Transverse colon (tissue), 4 donors: ENCODE measurements around the gene SLC16A1. TPM values are rescaled to one million over a fixed set of nuclear protein-coding genes. Genes with fewer than 3 reads are reported as not detected.

Source experiments
- DNase-seq: peaks from one replicate; pipeline ENCODE4 v3.0.0-alpha.2; 2019
- H3K27ac ChIP-seq, 4 donors: fragments of 200-600 bp; sonication (generic); 2 replicates each; pipeline ENCODE4 v1.5.1; 2016 to 2018; ENCODE audit warnings: inconsistent platforms in 4 of 4
- H3K27me3 ChIP-seq: fragments of 200-600 bp; sonication (generic); 2 replicates; pipeline ENCODE4 v1.5.1; 2017; ENCODE audit warnings: inconsistent platforms
- H3K36me3 ChIP-seq, 4 donors: fragments of 200-600 bp; sonication (generic); 2 replicates each; pipeline ENCODE4 v1.5.1; 2017 to 2019; ENCODE audit warnings: inconsistent platforms in 4 of 4
- H3K4me1 ChIP-seq, 4 donors: fragments of 200-600 bp; sonication (generic); 2 replicates each; pipeline ENCODE4 v1.5.1; 2017 to 2020; ENCODE audit warnings: inconsistent platforms in 4 of 4
- H3K4me3 ChIP-seq, 4 donors: fragments of 200-600 bp; sonication (generic); 1 replicate in 1 of 4; 2 replicates in 3 of 4; pipeline versions ENCODE4 v1.5.1 to v1.6.1; 2017 to 2019; ENCODE audit warnings: inconsistent platforms in 4 of 4
- H3K9me3 ChIP-seq, 2 donors: fragments of 200-600 bp; sonication (generic); 2 replicates each; pipeline ENCODE4 v1.5.1; 2017 to 2019; ENCODE audit warnings: inconsistent platforms in 2 of 2
- EP300 ChIP-seq: sonication (generic); formaldehyde crosslinking; IDR thresholded peaks from one replicate; pipeline ENCODE4 v1.6.1; 2017; ENCODE audit warnings: antibody characterized with exemption, low read depth
- POLR2A ChIP-seq: fragments of 450-650 bp; IDR thresholded peaks from one replicate; pipeline ENCODE4 v1.6.1; 2016; ENCODE audit warnings: antibody characterized with exemption, mild to moderate bottlenecking, moderate library complexity
- POLR2AphosphoS5 ChIP-seq, 3 donors: sonication (generic); formaldehyde crosslinking; IDR thresholded peaks; one replicate each; pipeline ENCODE4 v1.6.1; 2016; ENCODE audit warnings: antibody characterized with exemption in 3 of 3
- WGBS, 2 donors: methylation state at CpG; one replicate each; pipeline ENCODE4 v1.1.5; 2018; ENCODE audit warnings: low coverage in 1 of 2; 5-methylcytosine and 5-hydroxymethylcytosine counted together
- in situ Hi-C, 4 donors: fragments of 200-750 bp; cut with MboI; loops; one replicate each; pipeline versions ENCODE4 v1.15.0 to v1.15.1; 2017; ENCODE audit warnings: low sequenced_read_pairs in 3 of 4, low pct_ligation_motif_present in 1 of 4, low pct_unique_long_range_greater_than_20kb in 1 of 4
- intact Hi-C: fragments of 100-400 bp; cut with DNase I; formaldehyde crosslinking; loops from one replicate; pipeline ENCODE4 v1.15.1; 2023; ENCODE audit warnings: low total_unique reads
- total RNA-seq, 4 donors: library from RNA; depleted of rRNA; stranded (reverse); fragments of >200 nt; gene quantifications; one replicate each; pipeline ENCODE4 v1.1.0, GENCODE V29; 2016
- TF ChIP-seq, protein P1 (sequence below), 5 experiments: fragments of 200-600 bp in 3 of 5; fragments of 450-650 bp in 2 of 5; sonication (generic) in 3 of 5; IDR thresholded peaks; 1 replicate in 2 of 5; 2 replicates in 3 of 5; pipeline ENCODE4 v1.5.1; 2016 to 2017; ENCODE audit warnings: antibody characterized with exemption in 5 of 5, inconsistent platforms in 3 of 5, mild to moderate bottlenecking in 2 of 5, moderate library complexity in 1 of 5

Gene SLC16A1
- total RNA-seq, 4 donors from 2014 or later = 21.5 to 177 (median 109) TPM

DNA sequence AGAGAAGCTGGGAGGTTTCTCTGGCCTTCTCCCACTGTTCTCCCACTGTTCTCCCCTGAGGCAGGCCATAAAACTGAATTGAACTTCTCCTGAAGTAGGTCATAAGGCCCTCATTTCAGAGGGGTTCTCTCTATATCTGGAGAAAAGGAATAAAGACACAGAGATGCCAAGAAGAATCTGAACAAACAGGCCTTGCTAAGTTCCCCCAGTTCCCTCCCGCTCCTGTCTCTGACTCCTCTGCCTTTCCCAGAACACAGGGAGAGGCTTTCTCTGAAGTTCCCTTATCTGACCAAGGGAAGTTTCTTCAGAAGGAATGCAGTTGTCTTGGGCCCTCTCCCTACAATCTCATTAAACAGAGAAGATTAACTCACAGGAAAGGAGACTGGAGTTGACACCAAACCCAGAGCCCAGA, 83.4 kb downstream of the SLC16A1 start:
- 63% methylated on average over 1 of the region's 1 CpG; no CpG with 5 or more reads in 1 of the 2 donors for WGBS, 2 donors
- no peak overlapping the region for H3K4me3 ChIP-seq
- in situ Hi-C loops = no loop called here
- TF ChIP-seq, protein P1, sequence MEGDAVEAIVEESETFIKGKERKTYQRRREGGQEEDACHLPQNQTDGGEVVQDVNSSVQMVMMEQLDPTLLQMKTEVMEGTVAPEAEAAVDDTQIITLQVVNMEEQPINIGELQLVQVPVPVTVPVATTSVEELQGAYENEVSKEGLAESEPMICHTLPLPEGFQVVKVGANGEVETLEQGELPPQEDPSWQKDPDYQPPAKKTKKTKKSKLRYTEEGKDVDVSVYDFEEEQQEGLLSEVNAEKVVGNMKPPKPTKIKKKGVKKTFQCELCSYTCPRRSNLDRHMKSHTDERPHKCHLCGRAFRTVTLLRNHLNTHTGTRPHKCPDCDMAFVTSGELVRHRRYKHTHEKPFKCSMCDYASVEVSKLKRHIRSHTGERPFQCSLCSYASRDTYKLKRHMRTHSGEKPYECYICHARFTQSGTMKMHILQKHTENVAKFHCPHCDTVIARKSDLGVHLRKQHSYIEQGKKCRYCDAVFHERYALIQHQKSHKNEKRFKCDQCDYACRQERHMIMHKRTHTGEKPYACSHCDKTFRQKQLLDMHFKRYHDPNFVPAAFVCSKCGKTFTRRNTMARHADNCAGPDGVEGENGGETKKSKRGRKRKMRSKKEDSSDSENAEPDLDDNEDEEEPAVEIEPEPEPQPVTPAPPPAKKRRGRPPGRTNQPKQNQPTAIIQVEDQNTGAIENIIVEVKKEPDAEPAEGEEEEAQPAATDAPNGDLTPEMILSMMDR (IDR thresholded peaks at IDR 0.05) = no peak
- TF ChIP-seq POLR2AphosphoS5 (IDR thresholded peaks at IDR 0.05) (no peak), POLR2A (no peak), EP300 (no peak)
- intact Hi-C loops = no loop called here
- H3K4me1 ChIP-seq = peaks cover 3 to 40% (median 17%) of the 10 kb centered on the region in 4 donors
- no peak for DNase-seq
- no peaks in the 10 kb centered on the region for H3K36me3 ChIP-seq
- H3K27me3 ChIP-seq = no peaks in the 10 kb centered on the region
- no peaks in the 10 kb centered on the region for H3K9me3 ChIP-seq
- H3K27ac ChIP-seq = peak overlapping the region; percentile 58 to 77 (median 75)

DNA sequence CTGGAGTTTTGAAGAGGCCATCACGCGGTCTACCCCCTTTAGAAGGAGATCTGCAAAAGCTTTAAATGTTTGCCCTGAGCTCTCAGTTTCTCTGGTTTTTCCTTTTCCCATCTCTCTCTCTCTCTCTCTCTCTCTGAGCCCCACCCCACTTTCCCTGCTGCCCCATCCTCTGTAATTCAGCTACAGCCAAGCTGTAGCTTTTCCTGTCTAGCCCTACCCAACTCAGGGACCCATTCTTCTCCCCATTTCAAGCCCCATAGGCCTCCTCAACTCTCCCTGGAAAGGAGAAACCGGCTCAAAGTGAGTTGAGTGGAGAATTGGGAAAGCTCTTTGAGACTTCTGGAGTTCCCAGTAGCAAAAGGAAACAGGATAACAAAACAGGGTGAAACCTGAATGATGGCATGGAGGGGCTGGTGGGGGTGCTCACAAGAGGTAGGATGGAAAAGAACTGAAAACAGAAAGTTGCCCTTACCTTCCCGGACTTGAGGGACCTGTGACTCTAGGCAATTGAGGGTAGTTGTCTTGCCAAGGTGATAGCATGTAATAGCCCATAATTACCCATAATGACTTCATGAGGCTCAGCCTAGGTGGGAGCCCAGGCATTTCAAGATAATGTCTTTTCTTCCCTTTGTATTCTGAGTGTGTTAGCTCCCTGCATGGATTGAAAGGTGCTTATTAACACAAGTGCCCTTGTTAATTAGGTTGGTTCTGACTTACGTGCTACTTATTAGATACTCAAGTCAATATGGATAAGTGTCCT, 84.9 kb downstream of the SLC16A1 start:
- Histone ChIP-seq H3K9me3 (no peaks in the 10 kb centered on the region), H3K4me1 (peaks cover 3 to 37% (median 17%) of the 10 kb centered on the region in 4 donors), H3K27ac (peak overlapping the region; percentile 58 to 77 (median 75)), H3K27me3 (no peaks in the 10 kb centered on the region), H3K4me3 (no peak overlapping the region), H3K36me3 (no peaks in the 10 kb centered on the region)
- in situ Hi-C loops = no loop called here
- no peak for DNase-seq
- 74 to 90% methylated on average over 3 to 5 of the region's 5 CpGs for WGBS, 2 donors
- intact Hi-C loops = no loop called here
- TF ChIP-seq, protein P1 (IDR thresholded peaks at IDR 0.05) = no peak
- TF ChIP-seq POLR2AphosphoS5 (IDR thresholded peaks at IDR 0.05) = no peak
- no peak for TF ChIP-seq POLR2A
- TF ChIP-seq EP300 = no peak

DNA sequence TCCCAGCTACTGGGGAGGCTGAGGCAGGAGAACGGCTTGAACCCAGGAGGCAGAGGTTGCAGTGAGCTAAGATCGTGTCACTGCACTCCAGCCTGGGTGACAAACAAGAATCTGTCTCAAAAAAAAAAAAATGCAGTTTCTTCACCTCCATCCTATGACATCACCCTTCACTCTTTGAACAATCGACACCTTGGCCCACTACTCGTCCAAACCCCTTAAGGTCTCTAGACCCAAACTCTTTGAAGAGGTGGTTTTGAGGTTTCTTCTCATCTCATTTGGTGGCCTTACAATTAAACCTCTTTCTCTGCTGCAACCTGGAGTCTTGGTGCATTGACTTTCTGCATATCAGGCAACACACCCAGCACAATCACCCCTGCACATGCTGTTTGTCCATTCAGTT, 86.1 kb downstream of the SLC16A1 start:
- H3K27ac ChIP-seq = peak overlapping the region; percentile 58 to 77 (median 74)
- intact Hi-C loops = no loop called here

DNA sequence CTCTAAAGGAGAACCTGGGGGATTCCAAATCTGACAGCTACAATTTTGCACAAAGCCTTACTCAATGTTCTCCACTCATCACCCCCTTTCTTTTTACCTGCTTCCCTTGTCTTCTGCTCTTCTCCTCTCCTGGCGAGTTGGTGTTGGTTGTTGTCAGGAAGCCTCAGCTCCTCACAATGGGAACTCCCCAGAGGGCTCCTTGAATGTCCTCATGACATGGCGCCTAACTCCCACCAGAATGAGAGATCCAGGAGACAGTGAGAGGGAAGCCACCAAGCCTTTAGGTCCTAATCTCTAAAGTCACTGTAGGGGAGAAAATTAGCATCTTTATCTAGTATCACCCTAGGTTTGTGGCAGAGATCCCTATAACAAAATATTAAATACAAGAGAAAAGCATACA, 87.8 kb downstream of the SLC16A1 start:
- H3K36me3 ChIP-seq = no peaks in the 10 kb centered on the region
- in situ Hi-C loops (no loop called here), intact Hi-C loops (no loop called here)
- no peak for DNase-seq
- 94% methylated on average over 2 of the region's 2 CpGs for WGBS, 2 donors
- no peak overlapping the region for H3K27ac ChIP-seq
- peaks cover 3 to 33% (median 14%) of the 10 kb centered on the region in 4 donors for H3K4me1 ChIP-seq
- H3K9me3 ChIP-seq = no peaks in the 10 kb centered on the region
- TF ChIP-seq EP300 = no peak
- TF ChIP-seq POLR2A = no peak
- no peak for TF ChIP-seq POLR2AphosphoS5 (IDR thresholded peaks at IDR 0.05)
- TF ChIP-seq, protein P1 (IDR thresholded peaks at IDR 0.05) = no peak
- no peaks in the 10 kb centered on the region for H3K27me3 ChIP-seq
- no peak overlapping the region for H3K4me3 ChIP-seq

More for the DNA sequence above, 86.1 kb downstream of the SLC16A1 start:
- H3K4me3 ChIP-seq = no peak overlapping the region
- no peaks in the 10 kb centered on the region for H3K36me3 ChIP-seq
- no peak for DNase-seq
- no peaks in the 10 kb centered on the region for H3K27me3 ChIP-seq
- H3K4me1 ChIP-seq = peaks cover 3 to 37% (median 17%) of the 10 kb centered on the region in 4 donors
- in situ Hi-C loops = no loop called here
- 88 to 100% methylated on average over 2 to 4 of the region's 4 CpGs for WGBS, 2 donors
- H3K9me3 ChIP-seq = no peaks in the 10 kb centered on the region
- no peak for TF ChIP-seq EP300
- TF ChIP-seq POLR2AphosphoS5 (IDR thresholded peaks at IDR 0.05) = no peak
- TF ChIP-seq POLR2A = no peak
- TF ChIP-seq, protein P1 (IDR thresholded peaks at IDR 0.05) = no peak
